Stimulated activated CD4-positive, alpha-beta T cell treated with anti-CD3 and anti-CD28 coated beads, Interleukin-15, amount 100 ng/mL, for 48 hours (primary cell): ENCODE measurements around the gene TMEM140.

Source experiments
- DNase-seq, 2 donors: peaks; one replicate each; pipeline ENCODE4 v3.0.0-alpha.2; 2020; ENCODE audit warnings: low read depth in 2 of 2

TMEM140 gene

GRCh38 chr7:135215698-135216097 lies 67.8 kb downstream of the TMEM140 start:
- no peak for DNase-seq
